GM12801 (cell line): ENCODE measurements around the gene NID1.
A peak's percentile ranks its signal among the peaks of the same experiment; 100 is the strongest.

Experiments
- TF ChIP-seq, protein P1 (sequence below): IDR thresholded peaks from one replicate; pipeline ENCODE4 v1.5.1; 2011; ENCODE audit warnings: control low read depth; ENCODE audit not compliant: insufficient read length; ENCODE audit errors: extremely low read depth

Gene NID1

DNA sequence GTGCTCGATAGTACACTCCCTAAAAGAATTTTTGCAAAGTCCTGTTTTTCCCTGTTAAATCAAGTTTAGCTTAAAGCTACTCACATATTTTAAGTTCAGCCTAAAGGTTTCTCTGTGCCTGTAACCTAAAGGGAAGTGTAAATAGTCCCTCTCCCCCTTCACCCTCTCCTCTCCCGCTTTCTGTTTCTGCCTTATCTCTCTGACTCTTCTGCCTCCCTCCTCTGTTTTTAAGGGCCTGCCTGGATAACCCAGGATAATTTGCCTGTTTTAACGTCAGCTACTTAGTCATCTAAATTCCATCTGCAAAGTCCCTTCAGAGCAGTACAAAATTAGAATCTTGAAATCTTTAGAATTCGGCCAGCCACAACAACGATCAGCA is 92.6 kb downstream of the NID1 start:
- TF ChIP-seq, protein P1, sequence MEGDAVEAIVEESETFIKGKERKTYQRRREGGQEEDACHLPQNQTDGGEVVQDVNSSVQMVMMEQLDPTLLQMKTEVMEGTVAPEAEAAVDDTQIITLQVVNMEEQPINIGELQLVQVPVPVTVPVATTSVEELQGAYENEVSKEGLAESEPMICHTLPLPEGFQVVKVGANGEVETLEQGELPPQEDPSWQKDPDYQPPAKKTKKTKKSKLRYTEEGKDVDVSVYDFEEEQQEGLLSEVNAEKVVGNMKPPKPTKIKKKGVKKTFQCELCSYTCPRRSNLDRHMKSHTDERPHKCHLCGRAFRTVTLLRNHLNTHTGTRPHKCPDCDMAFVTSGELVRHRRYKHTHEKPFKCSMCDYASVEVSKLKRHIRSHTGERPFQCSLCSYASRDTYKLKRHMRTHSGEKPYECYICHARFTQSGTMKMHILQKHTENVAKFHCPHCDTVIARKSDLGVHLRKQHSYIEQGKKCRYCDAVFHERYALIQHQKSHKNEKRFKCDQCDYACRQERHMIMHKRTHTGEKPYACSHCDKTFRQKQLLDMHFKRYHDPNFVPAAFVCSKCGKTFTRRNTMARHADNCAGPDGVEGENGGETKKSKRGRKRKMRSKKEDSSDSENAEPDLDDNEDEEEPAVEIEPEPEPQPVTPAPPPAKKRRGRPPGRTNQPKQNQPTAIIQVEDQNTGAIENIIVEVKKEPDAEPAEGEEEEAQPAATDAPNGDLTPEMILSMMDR: no peak

DNA sequence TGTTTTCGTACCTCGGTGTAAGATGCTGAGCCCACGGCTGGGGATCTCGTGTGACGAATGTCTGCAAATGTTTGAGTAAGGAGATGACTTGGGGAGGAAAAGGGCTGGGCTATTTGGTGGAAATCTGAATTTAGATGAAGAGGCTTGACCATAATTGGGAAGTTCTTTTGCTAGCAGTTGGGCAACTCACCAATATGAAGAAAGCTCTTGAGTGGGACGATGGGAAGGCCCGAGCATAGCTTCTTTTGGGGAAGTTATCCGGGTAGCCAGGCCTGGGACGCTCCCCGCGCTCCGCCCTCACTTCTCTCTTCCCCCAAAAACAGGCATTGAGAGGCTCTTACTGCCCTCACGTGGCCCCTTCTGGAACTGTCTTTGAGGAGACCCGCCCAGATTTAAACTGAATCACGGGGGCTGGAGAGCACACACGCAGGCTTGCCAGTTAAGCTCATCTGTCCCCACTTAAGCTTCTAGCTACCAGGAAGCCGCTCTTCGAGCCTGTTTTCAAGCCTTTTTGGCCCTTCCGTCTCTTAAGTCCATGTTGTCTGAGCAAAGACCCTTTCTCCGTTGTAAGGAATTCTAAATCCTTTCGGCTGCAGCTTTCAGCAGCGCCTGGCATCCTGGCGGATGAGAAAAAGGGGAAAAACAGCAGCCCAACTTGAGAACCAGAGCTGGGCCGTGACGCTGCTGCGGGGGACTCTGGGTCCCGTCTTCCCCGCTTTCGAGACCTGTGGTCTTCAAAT is 93.1 kb downstream of the NID1 start:
- TF ChIP-seq, protein P1: peak; percentile 12

DNA sequence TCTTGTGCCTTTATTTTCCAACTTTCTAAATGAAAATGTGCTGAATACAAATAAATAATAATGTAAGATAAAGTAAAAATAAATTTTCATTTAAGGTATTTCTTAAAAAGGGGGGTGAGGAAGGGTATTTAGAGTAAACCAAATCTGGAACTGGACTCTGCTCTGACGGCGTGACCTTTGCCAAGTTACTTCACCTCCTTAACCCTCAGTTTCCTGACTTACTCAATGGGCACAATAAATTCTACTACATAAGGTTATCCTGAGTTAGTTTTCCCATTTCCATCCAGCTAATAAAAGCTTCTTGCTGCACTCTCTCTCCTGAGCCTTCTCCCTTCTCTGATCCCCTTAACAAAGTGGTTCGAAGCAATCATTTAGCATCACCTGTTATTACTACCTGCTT is 93.9 kb downstream of the NID1 start:
- TF ChIP-seq, protein P1: no peak

DNA sequence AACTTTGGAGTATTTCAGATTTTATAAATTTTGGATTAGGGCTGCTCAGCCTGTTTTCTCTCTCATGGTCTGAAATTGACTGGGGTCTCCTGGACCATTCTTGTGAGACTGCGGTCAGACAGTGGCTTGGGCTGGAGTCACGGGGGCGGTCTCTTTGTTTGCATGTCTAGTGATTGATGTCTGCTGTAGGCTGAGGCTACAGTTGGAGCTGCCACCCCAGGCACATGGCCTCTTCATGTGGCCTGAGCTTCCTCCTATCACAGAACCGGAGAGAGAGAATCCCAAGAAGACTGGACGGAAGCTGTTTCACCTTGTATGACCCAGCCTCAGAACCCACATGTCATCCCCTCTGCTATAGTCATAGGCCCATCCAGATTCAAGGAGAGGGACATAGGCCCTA is 96.1 kb downstream of the NID1 start:
- TF ChIP-seq, protein P1: no peak

DNA sequence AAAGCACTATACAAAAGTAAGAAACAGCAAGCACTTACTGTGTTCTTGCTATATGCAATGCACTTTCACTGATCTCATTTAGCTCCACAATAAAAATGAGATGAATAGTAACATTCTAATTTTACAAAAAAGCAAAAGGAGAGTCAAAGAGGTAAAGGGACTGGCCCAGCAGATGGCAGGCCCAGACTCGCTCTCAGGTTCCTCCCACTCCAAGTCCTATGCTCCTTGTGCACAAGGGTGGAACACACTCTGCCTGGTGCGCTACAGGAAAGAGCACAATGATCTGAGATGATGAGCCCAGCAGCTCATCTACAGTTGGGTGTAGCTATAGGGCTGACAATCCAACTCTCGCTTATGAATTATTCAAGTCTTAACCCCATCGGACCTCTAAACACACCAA is 104.1 kb downstream of the NID1 start:
- TF ChIP-seq, protein P1: no peak

DNA sequence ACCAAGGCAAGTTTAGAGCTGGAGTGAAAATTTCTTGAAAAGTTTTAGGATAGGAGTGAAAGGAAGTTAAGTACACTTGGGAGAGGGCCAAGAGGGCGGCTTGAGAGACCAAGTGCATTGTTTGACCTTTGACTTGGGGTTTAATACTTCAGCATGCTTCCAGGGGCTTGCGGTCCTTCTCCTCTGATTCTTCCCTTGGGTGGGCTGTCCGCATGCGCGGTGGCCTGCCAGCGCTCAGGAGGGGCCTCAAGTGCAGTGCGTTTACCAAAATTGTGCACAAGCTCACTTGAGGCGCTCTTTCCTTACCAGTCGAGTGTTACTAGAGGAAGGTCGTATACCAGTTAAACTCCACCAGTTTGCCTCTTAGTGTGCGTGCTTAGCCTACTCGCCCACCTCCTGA is 106.9 kb downstream of the NID1 start:
- TF ChIP-seq, protein P1: no peak

DNA sequence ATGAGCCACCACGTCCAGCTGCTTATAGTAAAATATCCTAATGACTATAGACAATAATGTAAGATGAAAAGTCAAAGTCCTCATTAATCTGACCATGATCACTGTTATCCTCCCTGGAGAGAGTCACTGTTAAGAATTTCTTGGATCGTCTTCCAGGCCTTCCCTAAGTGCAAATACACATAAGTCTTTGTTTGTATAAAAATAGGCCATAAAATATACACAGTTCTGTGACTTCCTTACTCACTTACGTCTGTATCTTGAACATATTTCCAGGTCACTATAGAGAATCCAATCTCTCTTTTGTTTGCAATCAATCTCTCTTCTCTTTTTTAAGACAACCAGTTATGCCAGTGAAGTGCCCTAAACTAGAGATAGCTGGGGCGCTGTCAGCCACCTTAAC is 109.1 kb downstream of the NID1 start:
- TF ChIP-seq, protein P1: no peak
